Measurements from ENCODE around the gene EMSY. TPM values are rescaled to one million over a fixed set of nuclear protein-coding genes. Genes with fewer than 3 reads are reported as not detected.

EMSY gene
- total and polyA plus RNA-seq, 2 donors (not counting 1 experiment from before 2014, with no cell fraction given) = 27.4 to 59.7 TPM

- POLR2A ChIA-PET = no interaction called here
- Histone ChIP-seq H4K20me1 (ENCODE audit: control insufficient read depth, insufficient read depth, low read length, poor library complexity, severe bottlenecking) (no peaks in the 10 kb centered on the region), H3K9me3 (ENCODE audit: control extremely low read depth in 1 of 3, control insufficient read depth in 2 of 3, insufficient read depth in 1 of 3, low read length in 2 of 3) (no peaks in the 10 kb centered on the region), H3K9ac (ENCODE audit: low read length) (no peak overlapping the region), H2AFZ (ENCODE audit: insufficient read depth, low read depth, low read length, poor library complexity, severe bottlenecking) (no peak overlapping the region), H3K27ac (ENCODE audit: low read length in 2 of 2) (no peak overlapping the region), H3K27me3 (replicated peaks in 1 of 4; ENCODE audit: control extremely low read depth in 1 of 4, control insufficient read depth in 3 of 4, insufficient read depth in 4 of 4, low read length in 3 of 4) (no peaks in the 10 kb centered on the region), H3K4me2 (replicated peaks; ENCODE audit: low read depth, low read length, poor library complexity, severe bottlenecking) (no peak overlapping the region), H3K4me3 (ENCODE audit: control extremely low read depth in 1 of 5, extremely low read depth in 1 of 5, insufficient read depth in 1 of 5, low read depth in 2 of 5, low read length in 4 of 5) (no peak overlapping the region), H3K4me1 (ENCODE audit: control insufficient read depth in 2 of 2, insufficient read depth in 2 of 2, low read length in 2 of 2) (no peaks in the 10 kb centered on the region), H3K36me3 (replicated peaks in 1 of 2; ENCODE audit: control extremely low read depth in 1 of 2, control insufficient read depth in 1 of 2, extremely low read depth in 1 of 2, insufficient read depth in 2 of 2, low read length in 1 of 2) (peaks cover 13 to 45% of the 10 kb centered on the region in 2 experiments), H3K79me2 (ENCODE audit: control insufficient read depth, insufficient read depth, low read length) (peaks cover 13% of the 10 kb centered on the region)
- Mint-ChIP-seq H3K27me3 (no peaks in the 10 kb centered on the region), H3K9me3 (ENCODE audit: insufficient read depth) (no peaks in the 10 kb centered on the region), H3K4me3 (no peak overlapping the region), H3K27ac (no peak overlapping the region), H3K4me1 (peaks cover 2% of the 10 kb centered on the region)
- DNase-seq = no peak
- TF ChIP-seq EZH2 (IDR thresholded peaks at IDR 0.05; ENCODE audit: borderline replicate concordance, insufficient read depth, low read depth, low read length, poor library complexity, severe bottlenecking) (no peak), CTCF (IDR thresholded peaks at IDR 0.05) (peak; percentile 34)
- 100% methylated on average over 1 of the region's 4 CpGs for WGBS (ENCODE audit: insufficient coverage)
- no peak for ATAC-seq (ENCODE audit: low read depth)
- intact Hi-C loops (cut with micrococcal nuclease) = no loop called here
- CTCF ChIA-PET = interaction anchor here (1.0 to 1.2 kb wide), 2 partner anchors 9 to 11 kb away, joined by 3 to 4 read pairs; no protein-coding TSS in a partner anchor
Measured at GRCh38 chr11:76459299-76459698, 14.5 kb downstream of the EMSY start.

- Histone ChIP-seq H3K36me3 (replicated peaks in 1 of 2; ENCODE audit: control extremely low read depth in 1 of 2, control insufficient read depth in 1 of 2, extremely low read depth in 1 of 2, insufficient read depth in 2 of 2, low read length in 1 of 2) (peaks cover 13 to 45% of the 10 kb centered on the region in 2 experiments), H3K27me3 (replicated peaks in 1 of 4; ENCODE audit: control extremely low read depth in 1 of 4, control insufficient read depth in 3 of 4, insufficient read depth in 4 of 4, low read length in 3 of 4) (no peaks in the 10 kb centered on the region), H3K9me3 (ENCODE audit: control extremely low read depth in 1 of 3, control insufficient read depth in 2 of 3, insufficient read depth in 1 of 3, low read length in 2 of 3) (no peaks in the 10 kb centered on the region), H3K9ac (ENCODE audit: low read length) (no peak overlapping the region), H3K79me2 (ENCODE audit: control insufficient read depth, insufficient read depth, low read length) (peaks cover 13% of the 10 kb centered on the region), H3K4me2 (replicated peaks; ENCODE audit: low read depth, low read length, poor library complexity, severe bottlenecking) (no peak overlapping the region), H3K4me1 (ENCODE audit: control insufficient read depth in 2 of 2, insufficient read depth in 2 of 2, low read length in 2 of 2) (no peaks in the 10 kb centered on the region), H4K20me1 (ENCODE audit: control insufficient read depth, insufficient read depth, low read length, poor library complexity, severe bottlenecking) (no peaks in the 10 kb centered on the region), H3K4me3 (ENCODE audit: control extremely low read depth in 1 of 5, extremely low read depth in 1 of 5, insufficient read depth in 1 of 5, low read depth in 2 of 5, low read length in 4 of 5) (no peak overlapping the region), H2AFZ (ENCODE audit: insufficient read depth, low read depth, low read length, poor library complexity, severe bottlenecking) (no peak overlapping the region), H3K27ac (ENCODE audit: low read length in 2 of 2) (no peak overlapping the region)
- Mint-ChIP-seq H3K9me3 (ENCODE audit: insufficient read depth) (no peaks in the 10 kb centered on the region), H3K4me1 (peaks cover 2% of the 10 kb centered on the region), H3K27me3 (no peaks in the 10 kb centered on the region), H3K4me3 (no peak overlapping the region), H3K27ac (no peak overlapping the region)
- no peak for DNase-seq
- TF ChIP-seq CTCF (IDR thresholded peaks at IDR 0.05) (no peak), EZH2 (IDR thresholded peaks at IDR 0.05; ENCODE audit: borderline replicate concordance, insufficient read depth, low read depth, low read length, poor library complexity, severe bottlenecking) (no peak)
- POLR2A ChIA-PET = no interaction called here
- CTCF ChIA-PET = interaction anchor here (1.0 kb wide), 1 partner anchor 10 kb away, joined by 4 read pairs; no protein-coding TSS in a partner anchor
- intact Hi-C loops (cut with micrococcal nuclease) = no loop called here
- ATAC-seq (ENCODE audit: low read depth) = no peak
- WGBS (ENCODE audit: insufficient coverage) = no CpG with 5 or more reads among the region's 3 CpGs
Measured at GRCh38 chr11:76459846-76460245, 15.0 kb downstream of the EMSY start.
